NCI-H1417 (cell line): ENCODE measurements around the gene ACTL7B.
"Not testable (repeated sequence)": the region's sequence is repeated elsewhere in the genome, so short reads cannot be mapped to it uniquely, and the experiment has no call there.

Source experiments
- DNase-seq, 3 experiments: peaks; one replicate each; lab custom pipeline; 2025; lab: John Stamatoyannopoulos, UW

ACTL7B gene, protein sequence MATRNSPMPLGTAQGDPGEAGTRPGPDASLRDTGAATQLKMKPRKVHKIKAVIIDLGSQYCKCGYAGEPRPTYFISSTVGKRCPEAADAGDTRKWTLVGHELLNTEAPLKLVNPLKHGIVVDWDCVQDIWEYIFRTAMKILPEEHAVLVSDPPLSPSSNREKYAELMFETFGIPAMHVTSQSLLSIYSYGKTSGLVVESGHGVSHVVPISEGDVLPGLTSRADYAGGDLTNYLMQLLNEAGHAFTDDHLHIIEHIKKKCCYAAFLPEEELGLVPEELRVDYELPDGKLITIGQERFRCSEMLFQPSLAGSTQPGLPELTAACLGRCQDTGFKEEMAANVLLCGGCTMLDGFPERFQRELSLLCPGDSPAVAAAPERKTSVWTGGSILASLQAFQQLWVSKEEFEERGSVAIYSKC

DNA sequence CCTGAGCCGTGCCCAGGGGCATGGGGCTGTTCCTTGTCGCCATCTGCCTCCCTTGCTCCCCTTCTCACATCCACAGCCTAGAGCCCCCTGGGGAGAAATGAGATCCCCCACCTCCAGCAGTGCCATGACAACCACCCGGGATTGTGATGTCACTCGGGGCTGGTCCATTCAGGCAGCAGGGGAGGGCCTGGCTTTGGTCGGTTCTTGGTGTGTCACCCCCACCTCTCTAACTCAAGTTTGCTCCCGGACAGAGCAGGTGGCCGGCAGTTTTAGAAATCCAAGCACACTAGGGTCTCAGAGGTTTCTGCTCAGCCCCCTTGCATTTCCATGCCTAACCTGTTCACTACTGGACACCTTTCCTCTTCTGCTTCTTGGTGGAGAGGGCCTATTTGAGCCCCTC lies at the start of gene ACTL7B:
ACTL7B (minus strand) TSS at position 99 of the 400 bp plus-strand sequence; CDS start at position 43, 56 bp downstream.
- no peak for DNase-seq

DNA sequence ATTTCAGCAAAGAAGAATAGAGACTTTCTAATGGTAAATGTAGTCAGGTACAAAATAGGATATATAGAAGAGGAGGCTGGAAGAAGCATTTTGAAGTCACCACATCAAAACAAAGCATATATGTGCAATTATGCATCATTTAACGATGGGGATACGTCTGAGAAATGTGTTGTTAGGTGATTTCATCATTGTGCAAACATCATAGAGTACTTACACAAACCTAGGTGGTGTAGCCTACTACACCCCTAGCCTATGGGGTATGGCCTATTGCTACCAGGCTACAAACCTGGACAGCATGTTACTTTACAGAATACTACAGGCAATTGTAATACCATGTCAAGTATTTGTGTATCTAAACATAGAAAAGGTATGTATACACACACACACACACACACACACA lies 49.7 kb upstream of the ACTL7B start:
- DNase-seq, result peak in 2 of 3 experiments; percentile 13 to 47

DNA sequence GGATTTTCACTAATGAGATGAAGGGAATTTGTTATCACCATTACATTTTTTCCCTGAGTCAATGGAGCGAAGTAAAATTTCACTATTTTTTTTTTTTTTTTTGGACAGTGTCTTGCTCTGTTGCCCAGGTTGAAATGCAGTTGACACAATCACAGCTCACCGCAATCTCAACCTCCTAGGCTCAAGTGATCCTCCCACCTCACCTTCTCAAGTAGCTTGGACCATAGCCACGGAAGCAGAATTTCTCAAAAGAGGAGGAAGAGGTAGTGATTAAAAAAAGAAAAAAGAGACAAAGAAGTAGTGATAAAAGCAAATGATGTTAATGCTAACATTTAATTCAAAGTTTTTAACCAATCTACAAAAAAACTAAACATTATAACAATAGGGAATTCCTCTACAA lies 48.4 kb upstream of the ACTL7B start:
- no peak for DNase-seq

DNA sequence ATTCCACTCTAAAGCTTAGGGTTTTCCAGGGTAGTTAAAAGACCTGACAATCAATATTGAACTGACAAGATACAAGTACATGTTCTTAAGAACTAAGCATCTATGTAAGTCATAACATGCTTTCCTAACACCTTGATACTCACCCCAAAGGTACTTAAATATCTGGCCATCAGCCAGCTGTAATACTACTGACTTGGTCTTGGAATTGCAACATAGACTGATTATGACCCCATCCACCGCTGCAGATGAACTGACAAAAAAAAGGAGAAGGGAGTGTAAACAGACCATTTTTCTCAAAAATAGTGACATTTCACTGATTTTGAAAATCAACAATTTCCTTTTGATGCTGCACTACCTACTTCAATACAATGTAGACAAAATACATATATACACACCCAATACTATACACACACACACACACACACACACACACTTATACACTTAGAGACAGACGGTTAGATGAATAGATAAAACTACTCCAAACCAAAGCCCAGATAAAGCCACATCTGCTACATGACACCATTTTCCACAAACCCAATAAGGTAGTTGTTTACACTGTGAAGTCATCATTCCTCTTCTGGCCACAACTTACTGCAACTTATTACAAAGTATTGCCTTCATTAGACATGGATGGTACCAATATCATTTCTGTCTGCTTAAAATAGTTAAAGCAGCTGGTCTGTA lies 47.8 kb upstream of the ACTL7B start:
- no peak for DNase-seq

DNA sequence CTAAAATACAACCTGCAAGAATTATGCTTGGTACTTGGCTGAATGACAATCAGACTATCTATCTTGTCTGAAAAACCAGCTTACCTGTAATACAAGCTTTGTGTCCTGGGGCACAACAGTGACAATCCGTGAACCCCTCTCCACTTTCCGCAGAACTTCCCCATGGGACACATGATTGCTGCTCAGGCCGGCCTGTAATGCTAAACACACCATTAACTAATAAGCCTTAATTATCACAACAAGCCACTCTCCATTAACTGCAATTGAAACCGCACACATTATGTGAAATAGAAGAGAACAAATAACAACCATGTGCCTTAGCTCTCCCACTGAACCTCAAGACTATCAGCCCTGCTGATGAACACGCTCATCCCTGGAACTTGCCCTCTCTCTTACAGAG lies 44.4 kb upstream of the ACTL7B start:
- peak in 1 of 3 experiments; percentile 51 for DNase-seq

DNA sequence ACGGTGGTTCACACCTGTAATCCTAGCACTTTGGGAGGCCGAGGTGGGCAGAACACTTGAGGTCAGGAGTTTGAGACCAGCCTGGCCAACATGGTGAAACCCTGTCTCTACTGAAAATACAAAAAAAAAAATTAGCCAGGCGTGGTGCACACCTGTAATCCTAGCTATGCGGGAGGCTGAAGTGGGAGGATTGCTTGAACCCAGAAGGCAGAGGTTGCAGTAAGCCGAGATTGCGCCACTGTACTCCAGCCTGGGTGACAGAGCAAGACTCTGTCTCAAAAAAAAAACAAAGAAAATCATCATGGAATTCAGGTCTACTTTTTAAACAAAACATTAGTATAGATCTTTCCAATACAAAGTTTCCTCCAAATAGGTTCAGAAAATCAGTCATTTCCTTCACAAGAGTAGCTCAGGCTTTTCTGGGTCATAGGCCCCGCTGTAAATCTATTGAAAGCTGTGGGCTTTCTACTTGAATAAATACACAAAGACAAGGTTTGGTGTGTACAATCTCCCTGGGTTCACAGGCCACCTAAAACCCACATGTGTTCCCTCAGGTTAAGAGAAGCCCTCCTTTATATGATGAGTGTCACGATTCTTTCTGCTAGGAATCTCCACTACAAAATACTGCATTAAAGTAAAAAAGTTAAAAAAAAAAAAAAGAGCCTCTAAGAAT lies 43.4 kb upstream of the ACTL7B start:
- not testable (repeated sequence) for DNase-seq

DNA sequence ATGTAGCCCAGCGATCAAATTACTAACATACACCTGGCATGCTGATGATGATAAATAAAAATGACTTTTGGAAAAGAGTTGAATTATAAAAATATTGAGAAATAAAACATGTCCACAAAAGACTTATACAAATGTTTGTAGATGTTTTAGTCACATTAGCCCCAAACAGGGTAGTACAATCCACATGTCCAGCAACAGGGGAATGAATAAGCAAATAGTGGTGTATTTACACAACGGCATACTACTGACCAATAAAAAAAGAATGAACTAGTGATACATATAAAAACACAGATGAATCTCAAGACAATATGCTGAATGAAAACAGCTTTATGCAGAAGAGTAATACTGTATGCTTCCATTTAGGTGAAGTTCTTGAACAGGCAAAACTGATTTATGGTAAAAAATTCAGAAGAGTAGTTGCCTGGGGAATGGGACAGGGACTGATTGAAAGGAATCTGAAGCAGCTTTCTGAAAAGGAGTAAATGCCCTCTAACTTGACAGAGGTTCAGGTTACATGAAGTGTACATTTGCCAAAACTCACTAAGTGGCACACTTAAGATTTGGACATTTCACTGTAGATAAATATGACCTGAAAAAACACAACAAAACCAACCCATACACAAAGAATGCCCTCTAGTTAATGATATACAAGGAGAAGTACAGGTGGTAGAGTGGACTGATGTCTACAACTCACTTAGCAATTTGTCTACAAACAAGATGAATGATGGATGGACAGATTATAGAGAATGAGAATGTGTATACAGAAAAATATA lies 41.7 kb upstream of the ACTL7B start:
- no peak for DNase-seq

DNA sequence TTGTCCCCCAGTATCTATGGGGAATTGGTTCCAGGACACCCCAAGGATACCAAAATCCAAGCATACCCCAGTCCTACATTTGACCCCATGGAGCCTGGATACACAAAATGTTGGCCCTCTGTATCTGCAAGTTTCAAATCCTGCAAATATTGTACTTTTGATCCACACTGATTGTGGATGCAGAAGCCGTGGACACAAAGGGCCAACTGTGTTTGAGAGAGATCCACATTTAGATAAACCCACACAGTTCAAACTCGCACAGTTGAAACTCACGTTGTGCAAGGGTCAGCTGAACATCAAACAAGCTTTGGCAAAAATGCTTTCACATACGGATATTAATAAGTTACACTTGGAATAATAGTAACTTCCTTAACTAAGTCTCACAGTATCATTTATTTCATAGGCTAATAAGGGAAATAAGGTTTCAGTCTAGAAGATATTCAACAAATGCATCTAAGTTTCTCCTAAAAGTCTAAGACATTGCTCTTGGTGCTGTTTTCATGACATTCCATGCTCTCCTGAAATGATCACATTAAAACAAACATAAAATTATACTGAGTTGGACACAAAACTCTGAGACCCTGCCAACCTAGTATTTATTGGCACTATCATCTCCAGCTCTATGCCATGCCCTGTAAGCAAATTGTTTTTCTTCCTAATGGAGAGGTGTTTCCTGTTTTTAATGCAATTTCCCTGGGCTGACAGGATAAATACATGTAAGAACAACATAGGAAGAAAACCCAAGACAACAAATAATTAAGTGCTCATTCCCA lies 38.6 kb upstream of the ACTL7B start:
- no peak for DNase-seq

DNA sequence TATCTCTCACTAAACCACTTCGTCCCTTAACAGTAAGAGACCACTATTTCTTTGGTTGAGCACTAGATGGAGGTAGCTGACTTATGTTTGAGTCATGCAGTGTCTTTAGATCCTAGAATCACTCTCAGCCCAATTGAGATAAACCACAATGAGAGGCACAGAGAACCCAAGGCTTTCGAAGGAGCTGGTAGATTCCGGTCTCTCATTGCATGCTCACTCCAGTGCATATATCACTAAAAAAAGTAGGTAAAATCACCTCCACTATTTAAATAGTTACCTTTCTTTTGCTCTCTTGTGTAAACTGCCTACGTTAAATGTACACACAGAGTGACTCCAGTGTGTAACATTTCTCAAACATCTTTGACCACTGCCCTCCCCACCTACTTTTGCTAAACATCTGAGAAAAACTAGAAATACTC lies 33.9 kb upstream of the ACTL7B start:
- DNase-seq, result peak in 1 of 3 experiments; percentile 26

DNA sequence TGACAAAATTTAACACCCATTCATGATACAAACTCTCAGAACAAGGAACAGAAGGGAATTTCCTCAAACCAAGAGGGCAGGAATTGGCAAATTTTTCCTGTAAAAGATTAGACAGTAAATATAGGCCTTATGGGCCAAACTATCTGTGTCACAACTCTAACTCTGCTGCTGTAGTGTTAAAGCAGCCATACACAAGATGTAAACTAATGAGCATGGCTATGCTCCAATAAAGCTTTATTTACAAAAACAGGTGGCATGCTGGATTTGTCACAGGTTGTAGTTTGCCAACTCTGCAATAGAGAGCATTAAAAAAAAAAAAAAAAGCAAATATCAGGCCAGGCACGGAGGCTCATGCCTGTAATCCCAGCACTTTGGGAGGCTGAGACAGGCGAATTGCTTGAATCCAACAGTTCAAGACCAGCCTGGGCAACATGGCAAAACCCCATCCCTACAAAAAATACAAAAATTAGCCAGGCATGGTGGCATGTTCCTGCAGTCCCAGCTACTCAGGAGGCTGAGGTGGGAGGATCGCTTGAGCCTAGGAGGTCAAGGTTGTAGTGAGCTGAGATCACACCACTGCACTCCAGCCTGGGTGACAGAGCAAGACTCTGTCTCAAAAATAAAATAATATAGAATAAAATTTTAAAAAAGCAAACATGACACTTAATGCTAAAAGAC lies 30.9 kb upstream of the ACTL7B start:
- DNase-seq, result not testable (repeated sequence)

DNA sequence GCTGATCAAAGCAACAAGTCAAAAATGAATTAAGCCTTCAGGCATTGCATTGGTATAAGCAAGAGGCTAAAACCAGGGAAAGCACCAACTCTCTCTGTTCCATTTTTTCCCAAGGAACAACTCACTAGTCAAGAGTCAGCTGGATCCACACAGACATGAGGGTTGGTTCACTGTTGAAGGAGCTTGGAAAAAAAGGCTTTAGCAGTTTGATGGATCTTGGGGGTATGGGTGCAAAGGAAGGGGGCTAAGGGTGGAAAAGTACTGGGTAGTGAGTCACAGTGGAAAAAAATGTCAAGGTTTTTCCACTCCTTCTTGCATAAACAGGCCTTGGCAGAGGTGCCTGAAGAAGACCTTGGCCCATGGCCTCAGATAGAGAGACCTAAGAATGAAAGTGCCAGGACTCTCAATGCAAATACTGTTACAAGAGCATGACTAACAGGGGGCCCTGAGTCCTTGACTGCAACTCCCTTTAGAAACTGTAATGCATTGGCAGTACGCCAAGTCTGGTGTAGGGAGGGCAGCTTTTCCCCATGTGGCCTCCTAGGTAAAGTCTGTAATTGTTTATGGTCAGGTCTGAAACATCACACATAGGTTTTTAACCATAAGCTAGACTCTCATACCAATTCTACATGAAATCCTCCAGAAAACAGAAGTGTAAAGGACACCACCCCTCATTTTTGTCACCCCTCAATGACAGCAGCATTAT lies 30.0 kb upstream of the ACTL7B start:
- DNase-seq, result peak; percentile 47 to 88 (median 64)

DNA sequence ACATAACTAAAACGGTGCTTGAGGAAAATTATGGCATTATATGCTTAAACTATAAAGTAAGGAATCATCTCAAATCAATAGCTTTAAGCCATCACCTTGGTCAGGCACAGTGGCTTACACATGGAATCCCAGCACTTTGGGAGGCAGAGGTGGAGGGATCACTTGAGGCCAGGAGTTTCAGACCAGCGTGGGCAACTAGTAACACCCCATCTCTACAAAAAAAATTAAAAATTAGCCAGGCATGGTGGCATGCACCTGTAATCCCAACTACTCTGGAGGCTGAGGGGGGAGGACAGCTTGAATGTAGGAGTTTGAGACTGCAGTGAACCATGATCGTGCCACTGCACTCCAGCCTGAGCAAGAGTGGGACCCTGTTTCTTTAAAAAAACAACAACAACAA lies 28.9 kb upstream of the ACTL7B start:
- no peak for DNase-seq

DNA sequence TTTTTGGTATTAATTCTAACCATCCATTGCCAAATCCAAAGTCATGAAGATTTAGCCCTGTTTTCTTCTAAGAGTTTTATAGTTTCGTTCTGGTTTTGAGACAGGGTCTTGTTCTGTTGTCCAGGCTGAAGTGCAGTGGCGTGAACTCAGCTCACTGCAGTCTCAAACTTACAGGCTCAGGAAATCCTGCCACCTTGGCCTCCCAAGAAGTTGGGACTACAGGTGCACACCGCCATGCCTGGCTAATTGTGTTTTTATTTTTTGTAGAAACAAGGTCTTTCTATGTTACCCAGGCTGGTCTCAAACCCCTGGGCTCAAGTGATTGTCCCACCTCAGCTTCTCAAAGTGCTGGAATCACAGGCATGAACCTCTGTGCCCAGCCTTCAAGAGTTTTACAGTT lies 27.3 kb upstream of the ACTL7B start:
- DNase-seq, result no peak

DNA sequence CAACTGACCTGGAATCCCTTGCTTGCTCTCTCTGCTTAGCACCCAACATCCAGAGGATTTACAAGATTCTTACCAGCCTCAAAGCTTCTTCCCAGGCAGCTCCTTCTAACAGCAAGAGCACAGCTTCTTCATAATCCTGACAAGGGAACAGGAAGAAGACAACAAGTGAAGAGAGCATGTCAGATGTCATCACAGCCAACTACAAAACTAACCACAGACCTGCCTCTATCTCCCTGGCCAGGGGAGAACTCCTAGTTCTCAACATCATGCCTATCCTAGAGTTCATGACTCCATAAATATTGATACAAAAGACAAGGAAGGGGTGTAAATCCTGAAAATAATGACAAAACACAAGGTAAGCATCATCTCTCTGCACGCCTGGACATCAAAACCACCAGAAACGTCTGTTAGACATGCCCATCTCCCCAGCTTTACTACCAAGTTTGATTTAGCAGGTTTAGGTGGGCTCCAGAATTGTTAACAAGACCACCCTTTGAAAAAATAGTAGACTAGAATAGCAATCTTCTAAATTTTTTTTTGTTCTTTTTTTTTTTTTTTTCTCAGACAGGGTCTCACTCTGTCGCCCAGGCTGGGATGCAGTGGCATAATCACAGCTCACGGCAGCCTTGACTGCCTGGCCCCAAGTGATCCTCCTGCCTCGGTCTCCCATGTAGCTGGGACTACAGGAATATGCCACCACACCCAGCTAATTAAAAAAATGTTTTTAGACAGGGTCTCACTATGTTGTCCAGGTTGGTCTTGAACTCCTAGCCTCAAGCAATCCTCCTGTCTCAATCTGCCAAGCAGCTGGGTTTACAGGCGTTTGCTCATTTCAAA lies 26.5 kb upstream of the ACTL7B start:
- DNase-seq, result no peak

DNA sequence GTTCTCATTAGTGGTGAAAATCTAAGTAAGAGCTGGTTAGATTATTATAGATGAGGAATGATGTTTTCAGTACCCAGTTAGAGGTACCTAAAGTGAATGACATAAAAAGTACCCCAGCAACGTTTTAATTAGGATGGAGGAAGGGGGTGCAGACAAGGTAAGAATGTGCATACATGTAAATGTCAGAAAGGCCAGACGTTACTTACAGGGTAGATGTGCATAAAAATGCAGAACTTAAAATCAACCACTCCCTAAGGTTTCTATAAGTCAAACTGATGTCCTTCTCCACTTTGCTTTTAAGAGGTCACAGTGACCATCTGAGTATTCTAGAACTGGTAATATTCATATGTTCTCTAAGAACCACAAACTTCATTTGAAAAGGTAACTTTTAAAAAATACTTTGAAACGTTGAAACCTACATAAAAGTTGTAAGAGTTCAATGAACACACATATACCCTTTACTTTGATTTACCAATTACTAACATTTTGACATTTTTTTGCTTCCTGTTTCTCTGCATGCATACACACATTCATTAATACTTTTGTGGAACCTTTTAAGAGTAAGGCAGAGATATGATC lies 25.0 kb upstream of the ACTL7B start:
- no peak for DNase-seq

DNA sequence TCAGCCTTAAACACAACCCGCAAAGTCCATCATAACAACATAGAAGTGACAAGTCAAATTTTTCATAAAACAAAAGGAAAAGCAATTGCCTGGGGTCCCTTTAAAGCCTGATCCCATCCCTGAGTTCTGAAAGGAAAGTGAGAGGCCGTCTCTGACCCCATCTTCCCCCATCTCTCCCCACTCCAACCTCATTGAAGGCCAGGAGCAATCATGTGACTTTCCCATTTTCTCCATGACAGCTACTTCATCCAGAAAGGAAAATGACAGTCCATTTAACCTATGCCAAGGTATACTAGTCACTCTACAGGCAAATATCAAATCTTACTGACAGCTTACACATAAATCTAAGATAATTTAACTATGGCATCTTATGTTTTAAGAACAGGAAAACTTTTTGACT lies 21.7 kb upstream of the ACTL7B start:
- DNase-seq, result no peak

DNA sequence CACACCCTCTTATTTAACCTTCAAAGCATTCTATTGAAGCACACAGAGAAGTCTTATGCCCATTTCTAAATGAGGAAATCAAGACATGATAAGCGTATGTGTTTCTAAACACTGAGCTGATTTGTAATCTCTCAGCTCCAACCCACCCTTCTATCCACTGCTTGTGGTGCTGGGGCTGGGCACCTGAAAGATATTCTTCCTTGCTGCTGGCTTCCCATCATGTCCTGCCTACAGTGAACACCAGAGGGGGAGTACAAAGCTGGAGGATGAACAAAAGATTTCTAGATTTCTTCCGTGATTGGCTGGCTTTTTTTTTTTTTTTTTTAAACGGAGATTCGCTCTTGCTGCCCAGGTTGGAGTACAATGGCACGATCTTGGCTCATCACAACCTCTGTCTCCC lies 20.6 kb upstream of the ACTL7B start:
- DNase-seq, result no peak

DNA sequence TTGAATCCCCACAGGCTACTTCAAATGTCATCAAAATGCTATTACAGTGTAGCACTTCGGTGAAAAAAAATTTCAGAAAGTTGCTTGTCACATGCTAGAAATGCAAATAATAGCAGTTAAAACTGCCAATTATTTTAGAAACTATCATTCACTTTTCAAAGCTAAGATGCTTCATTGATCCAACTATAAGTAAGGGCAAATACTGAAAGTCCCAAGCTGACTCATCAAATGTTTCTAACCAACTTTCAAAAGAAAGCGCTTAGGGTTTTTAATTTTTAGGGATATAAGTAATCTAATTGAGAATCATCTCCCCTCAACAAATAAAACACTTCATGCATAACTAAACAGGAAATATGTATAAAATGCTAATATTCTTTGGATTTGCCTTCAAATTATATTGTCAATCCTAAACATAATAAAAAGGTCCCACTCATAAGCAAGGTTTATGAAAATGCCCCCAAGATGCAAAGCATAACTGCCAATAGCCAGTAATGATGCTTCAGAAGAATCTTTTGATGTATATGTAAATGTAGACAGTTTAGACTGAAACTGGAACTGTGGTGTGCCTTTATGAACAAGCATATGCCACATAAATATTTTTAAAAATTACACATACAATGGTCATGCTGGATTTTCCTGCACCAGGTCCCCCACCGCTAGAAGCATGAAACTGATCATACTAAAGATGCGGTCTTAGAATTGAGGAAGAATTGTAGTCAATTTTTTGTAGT lies 18.4 kb upstream of the ACTL7B start:
- DNase-seq, result no peak
